Right lobe of liver (tissue), 6 donors: Measurements from ENCODE around the gene COTL1. TPM values are rescaled to one million over a fixed set of nuclear protein-coding genes. Genes with fewer than 3 reads are reported as not detected.

ENCODE experiments used
- ATAC-seq, 4 donors: fragments of 200-7000 bp; cut with Tn5 transposase; one replicate each; pipeline ENCODE4 v1.9.1; 2020; ENCODE audit warnings: mild to moderate bottlenecking in 4 of 4, moderate library complexity in 4 of 4
- DNase-seq, 3 donors: peaks; one replicate each; pipeline ENCODE4 v3.0.0-alpha.2; 2020
- H3K27ac ChIP-seq, 3 donors: fragments of 200-600 bp; one replicate each; pipeline ENCODE4 v1.8.0; 2022
- H3K27me3 ChIP-seq, 2 donors: fragments of 200-600 bp; one replicate each; pipeline ENCODE4 v1.8.0; 2022
- H3K36me3 ChIP-seq, 4 donors: fragments of 200-600 bp; sonication (generic) in 1 of 4; one replicate each; pipeline versions ENCODE4 v1.5.1 to v1.8.0; 2017 to 2022; ENCODE audit warnings: control low read depth in 1 of 4
- H3K4me1 ChIP-seq, 4 donors: fragments of 200-600 bp; sonication (generic) in 1 of 4; one replicate each; pipeline versions ENCODE4 v1.5.1 to v1.8.0; 2017 to 2022; ENCODE audit warnings: control low read depth in 1 of 4
- H3K4me3 ChIP-seq, 3 donors: fragments of 200-600 bp; one replicate each; pipeline ENCODE4 v1.8.0; 2022
- H3K9me3 ChIP-seq, 4 donors: fragments of 200-600 bp; sonication (generic) in 1 of 4; one replicate each; pipeline versions ENCODE4 v1.5.1 to v1.8.0; 2017 to 2022; ENCODE audit warnings: control low read depth in 1 of 4
- POLR2A ChIP-seq: fragments of 450-650 bp; IDR thresholded peaks from one replicate; pipeline ENCODE4 v1.6.1; 2017; ENCODE audit warnings: antibody characterized with exemption, mild to moderate bottlenecking
- WGBS: methylation state at CpG from one replicate; pipeline ENCODE4 v1.1.6; 2018; ENCODE audit warnings: low coverage, low lambda C conversion rate; ENCODE audit not compliant: insufficient coverage; ENCODE audit errors: missing lambda C conversion rate; 5-methylcytosine and 5-hydroxymethylcytosine counted together
- intact Hi-C, 2 donors: fragments of 100-400 bp; cut with DNase I; formaldehyde crosslinking; loops; one replicate each; pipeline versions ENCODE4 v1.11.2 to v1.14.1; 2022
- total RNA-seq, 6 experiments: library from RNA; depleted of rRNA in 2 of 6; stranded (reverse); fragments of >200 nt in 2 of 6; fragmentation: NEBNext Ultra II Directional in 3 of 6; extraction: Animal tissue kit (Norgen Biotek cat#: 25700) in 3 of 6; gene quantifications; one replicate each; pipeline versions ENCODE4 v1.1.0 to v1.2.4, GENCODE V29; 2016 to 2023
- TF ChIP-seq, protein P1 (sequence below), 4 donors: fragments of 200-600 bp in 3 of 4; fragments of 450-650 bp in 1 of 4; IDR thresholded peaks; one replicate each; pipeline versions ENCODE4 v1.5.1 to v1.8.0; 2016 to 2022; ENCODE audit warnings: antibody characterized with exemption in 4 of 4, mild to moderate bottlenecking in 2 of 4
- donor health status: DM: no; HTN: yes; CAD: no.
- donor health status: DM: no; HTN: no; CAD: no.
- donor health status: DM: no; HTN: no; CAD: no.
- donor health status: DM: no; HTN: yes; CAD: no.
- donor health status: DM: no; HTN: yes; CAD: no.

The COTL1 gene
- total RNA-seq, 6 experiments from 2014 or later: 12.4 to 51.0 (median 18.6) TPM

DNA sequence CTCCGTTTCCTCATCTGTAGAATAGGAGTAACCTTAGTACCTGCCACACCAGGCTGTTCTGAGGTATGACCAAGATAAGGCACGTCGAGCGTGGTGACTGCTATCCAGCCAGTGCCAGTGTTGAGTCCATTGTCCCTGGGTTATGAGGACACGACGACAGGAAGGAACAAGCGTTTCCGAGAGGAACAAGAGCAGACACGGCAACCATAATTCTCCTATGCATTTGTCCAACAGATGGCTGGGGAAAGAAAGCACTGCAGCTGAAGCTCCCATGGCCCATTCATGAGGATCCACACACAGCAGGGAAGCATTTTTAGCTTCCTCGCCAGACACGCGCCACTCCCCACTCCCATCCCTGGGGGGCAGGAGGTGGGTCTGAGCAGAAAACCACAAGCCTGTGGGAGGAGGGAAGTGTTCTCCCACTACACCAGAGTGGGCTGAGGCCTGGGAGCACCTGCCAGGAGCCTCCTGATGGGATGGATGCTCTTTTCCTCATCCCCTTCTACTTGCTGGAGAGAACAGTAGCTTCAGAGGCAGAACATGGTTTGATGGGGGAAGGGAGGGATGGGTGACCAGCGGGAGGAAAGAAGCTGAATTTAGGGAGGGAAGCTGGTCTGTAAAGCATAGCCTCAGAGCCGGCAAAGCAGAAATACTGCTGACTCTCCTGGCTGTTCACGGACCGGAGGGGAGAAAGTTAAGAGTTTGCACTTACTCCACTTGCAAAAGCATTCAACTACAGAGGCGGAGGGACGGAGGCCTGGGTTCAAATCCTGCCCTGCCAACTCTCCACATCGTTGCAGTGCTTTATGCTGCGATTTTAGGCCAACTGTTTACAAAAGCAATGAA, 2.7 kb downstream of the COTL1 start:
- no peak for TF ChIP-seq POLR2A
- TF ChIP-seq, protein P1, sequence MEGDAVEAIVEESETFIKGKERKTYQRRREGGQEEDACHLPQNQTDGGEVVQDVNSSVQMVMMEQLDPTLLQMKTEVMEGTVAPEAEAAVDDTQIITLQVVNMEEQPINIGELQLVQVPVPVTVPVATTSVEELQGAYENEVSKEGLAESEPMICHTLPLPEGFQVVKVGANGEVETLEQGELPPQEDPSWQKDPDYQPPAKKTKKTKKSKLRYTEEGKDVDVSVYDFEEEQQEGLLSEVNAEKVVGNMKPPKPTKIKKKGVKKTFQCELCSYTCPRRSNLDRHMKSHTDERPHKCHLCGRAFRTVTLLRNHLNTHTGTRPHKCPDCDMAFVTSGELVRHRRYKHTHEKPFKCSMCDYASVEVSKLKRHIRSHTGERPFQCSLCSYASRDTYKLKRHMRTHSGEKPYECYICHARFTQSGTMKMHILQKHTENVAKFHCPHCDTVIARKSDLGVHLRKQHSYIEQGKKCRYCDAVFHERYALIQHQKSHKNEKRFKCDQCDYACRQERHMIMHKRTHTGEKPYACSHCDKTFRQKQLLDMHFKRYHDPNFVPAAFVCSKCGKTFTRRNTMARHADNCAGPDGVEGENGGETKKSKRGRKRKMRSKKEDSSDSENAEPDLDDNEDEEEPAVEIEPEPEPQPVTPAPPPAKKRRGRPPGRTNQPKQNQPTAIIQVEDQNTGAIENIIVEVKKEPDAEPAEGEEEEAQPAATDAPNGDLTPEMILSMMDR (IDR thresholded peaks at IDR 0.05): no peak
- H3K36me3 ChIP-seq: no peaks in the 10 kb centered on the region
- peaks cover 0 to 9% of the 10 kb centered on the region in 2 donors for H3K27me3 ChIP-seq
- H3K4me1 ChIP-seq: peaks cover 0 to 7% (median 0%) of the 10 kb centered on the region in 4 donors
- intact Hi-C loops: loop anchor here in 1 of 2 donors (5.0 kb wide), 1 partner anchor 93 kb away; no protein-coding TSS in a partner anchor
- peak overlapping the region; percentile 4 to 66 (median 16) for H3K4me3 ChIP-seq
- WGBS: 61% methylated on average over 19 of the region's 20 CpGs
- H3K9me3 ChIP-seq: no peaks in the 10 kb centered on the region
- DNase-seq: no peak
- no peak overlapping the region for H3K27ac ChIP-seq
- peak in 2 of 4 donors; percentile 12 to 42 for ATAC-seq

DNA sequence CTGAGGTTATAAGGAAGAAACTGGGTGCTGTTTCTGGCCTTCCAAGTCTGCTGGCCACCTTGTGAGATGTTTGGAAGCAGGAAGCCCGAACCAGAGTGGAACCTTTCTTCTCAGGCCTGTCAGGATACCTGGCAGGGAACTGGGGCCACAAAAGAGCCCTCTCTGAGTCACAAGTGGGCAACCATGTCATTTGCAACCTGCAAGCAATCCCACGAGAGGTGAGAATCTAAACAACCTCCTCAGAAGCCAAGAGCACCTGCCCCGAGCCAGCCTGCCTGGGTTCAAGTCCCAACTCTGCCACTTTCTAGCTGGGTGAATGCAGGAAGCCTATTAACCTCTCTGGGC, 3.3 kb downstream of the COTL1 start:
- no peak for ATAC-seq
- H3K27ac ChIP-seq: no peak overlapping the region

DNA sequence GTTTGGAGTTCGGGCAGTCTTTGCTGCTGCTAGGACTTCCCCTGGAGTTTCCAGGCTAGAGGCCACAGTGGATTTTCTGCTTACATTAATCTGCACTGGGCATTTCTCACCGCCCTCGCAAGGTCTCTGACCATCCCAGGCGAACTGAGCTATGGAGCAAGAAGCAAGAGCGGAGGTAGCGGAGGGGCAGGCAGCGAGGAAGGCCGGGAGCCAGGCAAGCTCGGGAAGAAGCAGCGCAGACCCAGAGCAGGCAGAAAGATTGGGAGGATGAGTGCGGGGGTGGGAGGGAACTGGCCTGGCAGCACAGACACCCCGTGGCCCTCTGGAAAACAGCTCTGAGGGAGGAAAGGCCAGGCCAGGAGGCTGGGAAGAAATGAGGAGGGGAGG, 3.8 kb downstream of the COTL1 start:
- H3K4me3 ChIP-seq: no peak overlapping the region
- H3K9me3 ChIP-seq: no peaks in the 10 kb centered on the region
- no peak overlapping the region for H3K27ac ChIP-seq
- no peak for DNase-seq
- intact Hi-C loops: loop anchor here in 1 of 2 donors (5.0 kb wide), 1 partner anchor 92 kb away; no protein-coding TSS in a partner anchor
- TF ChIP-seq POLR2A: no peak
- TF ChIP-seq, protein P1 (IDR thresholded peaks at IDR 0.05): no peak
- peaks cover 0 to 9% of the 10 kb centered on the region in 2 donors for H3K27me3 ChIP-seq
- H3K36me3 ChIP-seq: no peaks in the 10 kb centered on the region
- ATAC-seq: peak in 1 of 4 donors; percentile 2
- H3K4me1 ChIP-seq: peaks cover 0 to 7% (median 0%) of the 10 kb centered on the region in 4 donors
- WGBS: 56% methylated on average over 12 of the region's 12 CpGs

More for the DNA sequence above, 3.3 kb downstream of the COTL1 start:
- Histone ChIP-seq H3K27me3 (peaks cover 0 to 9% of the 10 kb centered on the region in 2 donors), H3K4me1 (peaks cover 0 to 7% (median 0%) of the 10 kb centered on the region in 4 donors), H3K36me3 (no peaks in the 10 kb centered on the region), H3K9me3 (no peaks in the 10 kb centered on the region), H3K4me3 (no peak overlapping the region)
- DNase-seq: no peak
- intact Hi-C loops: loop anchor here in 1 of 2 donors (5.0 kb wide), 1 partner anchor 92 kb away; no protein-coding TSS in a partner anchor
- TF ChIP-seq, protein P1 (IDR thresholded peaks at IDR 0.05): no peak
- TF ChIP-seq POLR2A: no peak
- WGBS: no CpG with 5 or more reads among the region's 3 CpGs

DNA sequence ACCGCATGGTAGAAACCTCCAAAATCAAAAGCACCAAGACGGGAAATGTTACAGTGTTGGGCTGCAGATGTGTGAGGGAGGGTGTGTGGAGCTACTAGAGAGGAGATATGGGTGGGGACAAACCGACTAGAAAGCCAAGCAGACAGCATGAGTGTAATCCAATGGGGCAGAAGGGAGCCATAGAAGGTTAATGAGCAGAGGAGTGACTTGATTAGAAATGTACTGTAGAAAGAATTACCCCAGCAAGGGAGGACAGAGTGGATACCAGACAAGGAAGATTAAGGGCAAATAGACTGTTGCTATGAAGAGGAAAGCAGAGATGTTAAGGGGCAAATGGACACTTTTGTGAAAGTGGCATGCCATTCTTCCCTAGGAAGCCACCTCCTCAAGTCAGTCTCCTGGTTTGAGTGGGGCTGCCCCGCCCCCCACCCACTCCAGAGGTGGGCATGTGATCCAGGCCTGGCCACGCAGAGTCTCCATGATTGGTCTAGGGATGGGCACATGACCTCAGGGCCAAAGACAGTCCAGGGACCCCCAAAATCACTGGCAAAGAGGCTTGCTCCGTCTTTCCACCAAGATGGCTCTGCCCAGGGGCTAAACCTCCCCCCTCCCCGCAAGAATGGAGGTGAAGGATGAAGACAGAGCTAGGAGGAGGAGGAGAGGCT, 4.3 kb downstream of the COTL1 start:
- Histone ChIP-seq H3K4me1 (peaks cover 0 to 7% (median 0%) of the 10 kb centered on the region in 4 donors), H3K27me3 (peaks cover 0 to 9% of the 10 kb centered on the region in 2 donors), H3K9me3 (no peaks in the 10 kb centered on the region), H3K36me3 (no peaks in the 10 kb centered on the region), H3K4me3 (no peak overlapping the region), H3K27ac (no peak overlapping the region)
- 79% methylated on average over 4 of the region's 7 CpGs for WGBS
- TF ChIP-seq, protein P1 (IDR thresholded peaks at IDR 0.05): no peak
- no peak for TF ChIP-seq POLR2A
- intact Hi-C loops: loop anchor here in 1 of 2 donors (5.0 kb wide), 1 partner anchor 91 kb away; no protein-coding TSS in a partner anchor
- no peak for ATAC-seq
- DNase-seq: no peak
